GM18499 (cell line): ENCODE results near the gene RGSL1.

Experiments used
- ATAC-seq: cut with Tn5 transposase; IDR thresholded peaks from one replicate; pipeline ENCODE4 v1.9.1; 2021; ENCODE audit warnings: moderate number of reproducible peaks; ENCODE audit not compliant: insufficient read depth, unreplicated experiment

RGSL1 gene

DNA sequence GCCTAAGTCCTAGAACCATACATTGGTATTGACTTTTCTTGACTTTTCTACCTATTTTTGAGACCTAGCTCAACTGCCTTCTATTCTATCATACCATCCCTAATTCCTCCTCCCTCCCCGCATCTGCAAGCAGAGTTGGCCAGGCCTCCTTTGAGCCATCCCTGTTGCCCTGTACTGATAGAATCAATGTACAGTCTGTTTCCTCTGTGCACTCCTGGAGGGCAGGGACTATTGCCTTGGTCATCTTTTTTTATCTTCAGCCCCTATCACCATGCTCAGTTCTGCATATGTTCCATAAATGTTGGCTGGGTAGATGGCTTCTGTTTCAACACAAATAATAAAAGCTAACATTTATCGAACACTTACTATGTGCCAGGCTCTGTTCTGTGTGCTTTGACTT, 158.3 kb downstream of the RGSL1 start:
- ATAC-seq, result no peak

- no peak for ATAC-seq
Observed at GRCh38 chr1:182608845-182609610, 159.1 kb downstream of the RGSL1 start.
